ENCODE data around the gene CDH15. TPM values are rescaled to one million over a fixed set of nuclear protein-coding genes. Genes with fewer than 3 reads are reported as not detected.
"Not testable (repeated sequence)": the region's sequence is repeated elsewhere in the genome, so short reads cannot be mapped to it uniquely, and the experiment has no call there.

Gene CDH15
- polyA plus RNA-seq, 1 donor from 2014 or later = not detected

- Histone ChIP-seq H3K9ac (ENCODE audit: low read length) (no peak overlapping the region), H3K79me2 (replicated peaks; ENCODE audit: insufficient read depth, low read length) (no peaks in the 10 kb centered on the region), H3K27ac (ENCODE audit: low read length) (no peak overlapping the region), H3K27me3 (ENCODE audit: insufficient read depth, low read depth, low read length) (no peaks in the 10 kb centered on the region), H4K20me1 (ENCODE audit: insufficient read depth) (no peaks in the 10 kb centered on the region), H3K9me2 (ENCODE audit: insufficient read depth, low read length) (no peaks in the 10 kb centered on the region), H3K36me3 (ENCODE audit: insufficient read depth, low read length) (no peaks in the 10 kb centered on the region), H2AFZ (ENCODE audit: low read depth, low read length) (no peak overlapping the region), H3K4me2 (ENCODE audit: low read length) (no peak overlapping the region), H3K9me3 (ENCODE audit: low read length) (no peaks in the 10 kb centered on the region), H3F3A (ENCODE audit: insufficient read depth, low read length, poor library complexity, severe bottlenecking) (no peaks in the 10 kb centered on the region), H3K4me3 (ENCODE audit: low read length) (no peak overlapping the region)
- TF ChIP-seq RAD21 (conservative IDR thresholded peaks at IDR 0.05) = no peak
- no peak for TF ChIP-seq SMC3 (conservative IDR thresholded peaks at IDR 0.05; ENCODE audit: poor library complexity)
- no peak for TF ChIP-seq EZH2 (IDR thresholded peaks at IDR 0.05; ENCODE audit: borderline replicate concordance, insufficient read depth, low read length, poor library complexity, severe bottlenecking)
- TF ChIP-seq POLR2AphosphoS5 (IDR thresholded peaks at IDR 0.05) = no peak
- no peak for TF ChIP-seq REST (IDR thresholded peaks at IDR 0.05; ENCODE audit: borderline replicate concordance)
- TF ChIP-seq MXI1 (conservative IDR thresholded peaks at IDR 0.05; ENCODE audit: poor library complexity, severe bottlenecking) = no peak
These were observed 7.1 kb upstream of the CDH15 start for GRCh38 chr16:89164436-89164835.

- Histone ChIP-seq H3K27me3 (ENCODE audit: insufficient read depth, low read depth, low read length) (peaks cover 2% of the 10 kb centered on the region), H3K4me2 (ENCODE audit: low read length) (no peak overlapping the region), H4K20me1 (ENCODE audit: insufficient read depth) (no peaks in the 10 kb centered on the region), H3F3A (ENCODE audit: insufficient read depth, low read length, poor library complexity, severe bottlenecking) (no peaks in the 10 kb centered on the region), H3K36me3 (ENCODE audit: insufficient read depth, low read length) (no peaks in the 10 kb centered on the region), H3K4me3 (ENCODE audit: low read length) (no peak overlapping the region), H3K9me2 (ENCODE audit: insufficient read depth, low read length) (no peaks in the 10 kb centered on the region), H3K79me2 (replicated peaks; ENCODE audit: insufficient read depth, low read length) (no peaks in the 10 kb centered on the region), H2AFZ (ENCODE audit: low read depth, low read length) (no peak overlapping the region), H3K27ac (ENCODE audit: low read length) (no peak overlapping the region), H3K9me3 (ENCODE audit: low read length) (no peaks in the 10 kb centered on the region), H3K9ac (ENCODE audit: low read length) (no peak overlapping the region)
- TF ChIP-seq RAD21 (conservative IDR thresholded peaks at IDR 0.05) (no peak), POLR2AphosphoS5 (IDR thresholded peaks at IDR 0.05) (no peak), REST (IDR thresholded peaks at IDR 0.05; ENCODE audit: borderline replicate concordance) (no peak), CTCF (IDR thresholded peaks at IDR 0.05; ENCODE audit: poor library complexity, severe bottlenecking) (no peak), TAF1 (IDR thresholded peaks at IDR 0.05; ENCODE audit: low read depth) (no peak), EP300 (conservative IDR thresholded peaks at IDR 0.05; ENCODE audit: poor library complexity, severe bottlenecking) (no peak), MXI1 (conservative IDR thresholded peaks at IDR 0.05; ENCODE audit: poor library complexity, severe bottlenecking) (no peak), SMC3 (conservative IDR thresholded peaks at IDR 0.05; ENCODE audit: poor library complexity) (no peak), EZH2 (IDR thresholded peaks at IDR 0.05; ENCODE audit: borderline replicate concordance, insufficient read depth, low read length, poor library complexity, severe bottlenecking) (no peak)
These were observed 6.5 kb upstream of the CDH15 start for GRCh38 chr16:89164847-89165680.

- not testable (repeated sequence) for H4K20me1 ChIP-seq (ENCODE audit: insufficient read depth); H3K9me3 ChIP-seq (ENCODE audit: low read length); H2AFZ ChIP-seq (ENCODE audit: low read depth, low read length); H3K9me2 ChIP-seq (ENCODE audit: insufficient read depth, low read length); H3K36me3 ChIP-seq (ENCODE audit: insufficient read depth, low read length); H3K79me2 ChIP-seq (replicated peaks; ENCODE audit: insufficient read depth, low read length); H3K4me3 ChIP-seq (ENCODE audit: low read length); H3F3A ChIP-seq (ENCODE audit: insufficient read depth, low read length, poor library complexity, severe bottlenecking); H3K27me3 ChIP-seq (ENCODE audit: insufficient read depth, low read depth, low read length); H3K4me2 ChIP-seq (ENCODE audit: low read length); H3K27ac ChIP-seq (ENCODE audit: low read length); H3K9ac ChIP-seq (ENCODE audit: low read length)
These were observed 5.9 kb upstream of the CDH15 start for GRCh38 chr16:89165681-89165979.

Measured in neural cell (in vitro differentiated cells).